Fibroblast of pulmonary artery (primary cell): Measurements from ENCODE around the gene SLC51A.
A peak's percentile ranks its signal among the peaks of the same experiment; 100 is the strongest.
"Not testable (repeated sequence)": the region's sequence is repeated elsewhere in the genome, so short reads cannot be mapped to it uniquely, and the experiment has no call there.

Experiments used
- DNase-seq: peaks from one replicate; pipeline ENCODE4 v3.0.0-alpha.2; 2010; ENCODE audit warnings: low read depth
- H3K4me3 ChIP-seq: replicated peaks from 2 replicates; pipeline ENCODE4 v1.5.1; 2011; ENCODE audit warnings: low read depth, mild to moderate bottlenecking, control low read depth, low read length, moderate library complexity
- CTCF ChIP-seq: IDR thresholded peaks from 2 replicates; pipeline ENCODE4 v1.5.1; 2011; ENCODE audit warnings: mild to moderate bottlenecking, control low read depth, low read length, inconsistent platforms; ENCODE audit errors: missing control alignments

SLC51A gene

GRCh38 chr3:196202516-196202970 lies 13.8 kb upstream of the SLC51A start:
- no peak for TF ChIP-seq CTCF
- DNase-seq = peak; percentile 22
- H3K4me3 ChIP-seq = no peak overlapping the region

DNA sequence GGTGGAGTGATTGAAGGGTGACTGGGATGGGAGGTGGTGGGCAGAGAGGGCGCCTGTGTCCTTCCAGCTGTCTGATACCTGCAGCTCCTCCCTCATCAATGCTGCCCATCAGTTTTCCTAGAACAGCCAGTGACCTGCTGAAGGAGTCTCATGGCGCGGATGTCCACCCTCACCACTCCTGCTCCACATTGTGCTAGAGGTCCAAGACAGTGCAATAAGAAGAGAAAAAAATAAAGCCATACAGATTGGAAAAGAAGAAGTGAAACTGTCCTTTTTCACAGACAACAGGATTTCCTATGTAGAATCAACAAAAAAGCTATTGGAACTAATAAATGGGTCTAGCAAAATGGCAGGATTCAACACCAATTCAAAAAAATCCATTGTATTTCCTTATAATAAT lies 12.5 kb upstream of the SLC51A start:
- H3K4me3 ChIP-seq = no peak overlapping the region
- TF ChIP-seq CTCF = no peak
- no peak for DNase-seq

- not testable (repeated sequence) for H3K4me3 ChIP-seq, DNase-seq
Observed at GRCh38 chr3:196205442-196206205, 10.7 kb upstream of the SLC51A start.

DNA sequence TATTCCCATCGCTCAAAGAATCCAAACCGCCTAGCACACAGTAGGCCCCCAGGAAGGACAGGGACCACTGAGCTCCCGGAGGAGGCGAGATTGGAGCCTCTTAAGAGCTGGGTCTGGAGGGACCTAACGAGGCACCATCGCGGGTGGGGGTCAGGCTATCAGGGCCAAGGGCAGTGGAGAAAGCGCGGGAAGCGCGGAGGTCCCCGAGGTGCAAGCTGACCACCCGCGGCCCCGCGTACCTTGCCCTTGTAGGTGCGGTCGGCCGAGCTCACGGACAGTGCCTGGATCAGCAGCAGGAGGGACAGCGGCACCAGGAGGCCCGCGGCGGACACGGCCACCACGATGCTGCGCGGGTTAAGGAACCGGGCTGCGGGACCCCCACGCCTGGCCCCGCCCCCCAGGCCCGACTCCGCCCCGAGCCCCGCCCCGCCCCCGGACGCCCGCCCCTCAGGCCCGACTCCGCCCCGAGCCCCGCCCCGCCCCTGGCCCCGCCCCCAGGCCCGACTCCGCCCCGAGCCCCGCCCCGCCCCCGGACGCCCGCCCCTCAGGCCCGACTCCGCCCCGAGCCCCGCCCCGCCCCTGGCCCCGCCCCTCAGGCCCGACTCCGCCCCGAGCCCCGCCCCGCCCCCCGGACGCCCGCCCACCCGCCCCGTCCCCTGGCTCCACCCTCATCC lies 9.0 kb upstream of the SLC51A start:
- H3K4me3 ChIP-seq = peak overlapping the region; percentile 54
- no peak for DNase-seq

DNA sequence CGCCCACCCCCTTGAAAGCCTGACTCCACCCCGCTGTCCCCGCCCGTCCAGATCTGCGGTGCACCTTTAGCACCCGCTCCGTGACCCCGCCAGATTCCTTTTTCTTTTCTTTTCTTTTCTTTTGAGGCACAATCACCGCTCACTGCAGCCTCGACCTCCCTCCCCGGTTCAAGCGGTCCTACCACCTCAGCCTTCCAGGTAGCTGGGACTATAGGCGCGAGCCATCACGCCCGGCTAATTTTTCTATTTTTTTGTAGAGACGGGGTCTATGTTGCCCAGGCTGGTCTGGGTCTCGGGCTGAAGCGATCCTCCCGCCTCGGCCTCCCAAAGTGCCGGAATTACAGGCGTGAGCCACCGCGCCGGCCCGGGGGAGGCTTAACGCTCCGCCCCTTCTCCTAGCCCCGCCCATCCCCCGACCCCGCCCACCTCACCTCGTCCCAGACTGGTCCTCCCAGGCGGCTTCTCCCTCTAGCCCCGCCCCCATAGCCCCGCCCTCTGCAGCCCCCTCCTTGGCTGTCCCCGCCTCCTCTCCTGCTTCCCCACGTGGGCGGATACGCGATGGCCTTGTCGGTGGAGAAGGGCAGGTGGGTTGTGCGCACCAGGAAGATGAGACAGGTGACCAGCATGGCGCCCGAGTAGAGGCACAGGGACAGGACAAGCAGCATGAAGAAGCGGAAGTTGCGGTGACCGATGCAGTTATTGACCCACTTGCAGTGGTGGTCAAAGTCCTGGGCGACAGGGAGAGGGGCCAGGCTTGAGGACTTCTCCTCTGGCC lies 8.3 kb upstream of the SLC51A start:
- no peak for DNase-seq
- H3K4me3 ChIP-seq = peak overlapping the region; percentile 54
- no peak for TF ChIP-seq CTCF

More for the DNA sequence above, 9.0 kb upstream of the SLC51A start:
- TF ChIP-seq CTCF = no peak

DNA sequence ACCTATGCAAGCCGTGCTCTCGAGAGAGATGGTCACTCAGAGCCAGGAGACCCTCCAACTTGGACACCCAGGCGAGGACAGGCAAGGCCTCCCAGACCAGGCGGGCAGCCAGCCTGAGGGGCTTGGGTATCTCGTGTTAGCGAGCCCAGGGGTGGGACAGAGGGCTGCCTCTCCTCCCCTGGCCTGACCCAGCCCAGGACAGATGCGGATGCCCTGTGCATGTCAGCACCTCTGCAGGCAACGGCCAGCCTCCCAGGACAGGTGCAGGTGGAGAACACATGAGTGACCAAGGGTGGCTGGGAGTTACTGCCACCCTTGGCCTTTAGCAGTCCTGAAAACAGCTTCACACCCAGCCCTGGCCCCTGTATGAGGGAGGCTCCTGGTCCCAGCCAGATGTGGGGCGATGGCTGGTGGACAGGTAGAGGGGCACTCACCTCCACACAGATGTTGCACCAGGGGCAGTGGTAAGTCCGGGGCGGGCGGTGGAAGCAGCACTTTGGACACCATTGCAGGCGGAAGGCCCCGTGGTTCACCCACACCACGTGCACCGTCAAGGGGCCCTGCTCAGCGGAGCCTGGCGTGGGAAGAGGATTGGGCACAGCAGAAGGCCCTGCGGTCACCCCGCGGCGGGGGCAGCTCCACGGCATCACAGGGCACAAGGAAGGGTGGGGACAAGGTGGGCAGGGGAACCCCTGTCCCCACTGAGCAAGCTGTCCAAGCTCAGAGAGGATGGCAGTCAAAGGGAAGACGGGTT lies 7.2 kb upstream of the SLC51A start:
- DNase-seq = no peak
- no peak for TF ChIP-seq CTCF

DNA sequence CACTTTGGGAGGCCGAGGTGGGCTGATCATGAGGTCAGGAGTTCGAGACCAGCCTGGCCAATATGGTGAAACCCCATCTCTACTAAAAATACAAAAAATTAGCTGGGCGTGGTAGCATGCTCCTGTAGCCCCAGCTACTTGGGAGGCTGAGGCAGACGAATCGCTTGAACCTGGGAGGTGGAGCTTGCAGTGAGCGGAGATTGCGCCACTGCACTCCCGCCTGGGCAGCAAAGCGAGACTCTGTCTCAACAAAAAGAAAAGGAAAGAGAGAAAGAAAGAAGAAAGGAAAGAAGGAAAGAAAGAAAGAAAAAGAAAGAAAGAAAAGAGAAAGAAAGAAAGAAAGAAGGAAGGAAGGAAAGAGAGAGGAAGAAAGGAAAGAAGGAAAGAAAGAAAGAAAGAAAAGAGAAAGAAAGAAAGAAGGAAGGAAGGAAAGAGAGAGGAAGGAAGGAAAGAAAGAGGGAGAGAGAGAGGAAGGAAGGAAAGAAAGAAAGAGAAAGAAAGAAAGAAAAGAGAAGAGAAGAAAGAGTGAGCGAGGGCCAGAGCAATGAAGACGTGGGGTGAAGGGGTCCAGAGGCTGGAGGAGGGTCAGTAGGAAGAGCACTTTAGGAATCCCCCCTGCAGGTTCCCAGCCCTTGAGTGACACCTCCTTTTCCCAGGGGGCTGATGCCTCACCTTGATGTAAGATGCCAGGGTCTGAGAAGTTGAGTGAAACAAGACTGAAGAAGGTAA lies 6.2 kb upstream of the SLC51A start:
- not testable (repeated sequence) for DNase-seq, H3K4me3 ChIP-seq

More for the DNA sequence above, 7.2 kb upstream of the SLC51A start:
- H3K4me3 ChIP-seq = no peak overlapping the region
